LNCAP (cell line): ENCODE results near the gene PRSS33.

ENCODE experiments used
- TF ChIP-seq, protein P1 (sequence below): fragments of 450-650 bp; IDR thresholded peaks from 2 replicates; pipeline ENCODE4 v1.5.1; 2017; ENCODE audit warnings: mild to moderate bottlenecking

Gene PRSS33

DNA sequence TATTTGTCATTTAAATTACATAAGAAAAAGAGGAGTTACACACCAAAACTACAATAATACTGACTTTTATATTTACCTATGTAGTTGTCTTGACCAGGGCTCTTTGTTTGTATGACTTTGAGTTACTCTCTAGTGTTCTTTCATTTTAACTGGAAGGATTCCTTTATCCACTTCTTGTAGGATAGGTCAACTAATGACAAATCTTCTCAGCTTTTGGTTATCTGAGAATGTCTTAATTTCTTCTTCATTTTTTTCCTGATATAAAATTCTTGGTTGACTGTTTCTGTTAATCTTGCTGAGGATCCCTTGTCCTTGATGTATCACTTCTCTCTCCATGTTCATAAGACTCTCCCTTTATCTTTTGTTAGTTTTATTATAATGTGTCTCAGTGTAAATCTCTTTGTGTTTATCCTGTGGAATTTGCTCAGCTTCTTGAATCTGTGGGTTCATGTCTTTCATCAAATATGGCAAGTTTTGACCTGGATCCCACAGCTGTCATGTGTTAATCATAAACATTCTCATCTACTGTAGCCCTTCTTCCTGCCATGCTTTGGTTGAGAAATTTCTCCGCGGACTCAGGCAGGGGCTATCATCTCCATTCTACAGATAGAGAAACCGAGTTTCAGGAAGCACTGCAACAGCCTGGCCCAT, 16.3 kb upstream of the PRSS33 start:
- TF ChIP-seq, protein P1, sequence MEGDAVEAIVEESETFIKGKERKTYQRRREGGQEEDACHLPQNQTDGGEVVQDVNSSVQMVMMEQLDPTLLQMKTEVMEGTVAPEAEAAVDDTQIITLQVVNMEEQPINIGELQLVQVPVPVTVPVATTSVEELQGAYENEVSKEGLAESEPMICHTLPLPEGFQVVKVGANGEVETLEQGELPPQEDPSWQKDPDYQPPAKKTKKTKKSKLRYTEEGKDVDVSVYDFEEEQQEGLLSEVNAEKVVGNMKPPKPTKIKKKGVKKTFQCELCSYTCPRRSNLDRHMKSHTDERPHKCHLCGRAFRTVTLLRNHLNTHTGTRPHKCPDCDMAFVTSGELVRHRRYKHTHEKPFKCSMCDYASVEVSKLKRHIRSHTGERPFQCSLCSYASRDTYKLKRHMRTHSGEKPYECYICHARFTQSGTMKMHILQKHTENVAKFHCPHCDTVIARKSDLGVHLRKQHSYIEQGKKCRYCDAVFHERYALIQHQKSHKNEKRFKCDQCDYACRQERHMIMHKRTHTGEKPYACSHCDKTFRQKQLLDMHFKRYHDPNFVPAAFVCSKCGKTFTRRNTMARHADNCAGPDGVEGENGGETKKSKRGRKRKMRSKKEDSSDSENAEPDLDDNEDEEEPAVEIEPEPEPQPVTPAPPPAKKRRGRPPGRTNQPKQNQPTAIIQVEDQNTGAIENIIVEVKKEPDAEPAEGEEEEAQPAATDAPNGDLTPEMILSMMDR, result no peak

DNA sequence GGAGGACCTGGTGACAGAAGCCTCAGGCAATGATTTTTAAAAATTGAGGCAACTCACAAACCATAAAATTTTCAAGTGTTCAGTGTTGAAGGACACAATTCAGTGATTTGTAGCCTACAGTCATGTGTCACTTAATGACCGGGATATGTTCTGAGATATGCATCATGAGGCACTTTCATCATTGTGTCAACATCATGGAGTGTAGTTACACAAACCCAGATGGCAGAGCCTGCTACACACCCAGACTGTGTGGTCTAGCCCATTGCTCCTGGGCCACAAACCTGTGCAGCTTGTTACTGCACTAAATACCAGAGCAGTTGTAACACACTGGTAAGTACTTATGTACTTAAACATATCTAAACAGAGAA, 12.5 kb upstream of the PRSS33 start:
- TF ChIP-seq, protein P1, result no peak

DNA sequence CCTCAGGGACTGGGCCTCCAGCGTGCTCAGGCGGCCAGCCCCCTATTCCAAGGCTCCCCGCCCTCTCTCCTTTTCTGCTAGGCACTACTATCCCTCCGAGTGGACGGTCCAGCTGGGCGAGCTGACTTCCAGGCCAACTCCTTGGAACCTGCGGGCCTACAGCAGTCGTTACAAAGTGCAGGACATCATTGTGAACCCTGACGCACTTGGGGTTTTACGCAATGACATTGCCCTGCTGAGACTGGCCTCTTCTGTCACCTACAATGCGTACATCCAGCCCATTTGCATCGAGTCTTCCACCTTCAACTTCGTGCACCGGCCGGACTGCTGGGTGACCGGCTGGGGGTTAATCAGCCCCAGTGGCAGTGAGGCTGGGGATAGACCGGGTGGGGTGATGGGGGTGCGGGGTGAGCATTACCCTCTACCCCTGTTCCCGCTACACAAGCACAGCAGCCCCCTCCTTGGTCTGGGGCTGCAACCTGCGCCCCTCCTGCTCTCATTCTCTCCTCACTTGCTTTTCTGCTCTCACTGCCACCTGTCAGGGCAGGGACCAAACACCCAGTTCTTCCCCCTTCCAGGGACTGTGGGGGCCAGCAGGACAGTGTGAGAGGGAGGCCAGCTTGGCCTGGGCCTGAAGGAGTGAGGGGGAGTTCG, 12.0 kb upstream of the PRSS33 start:
- TF ChIP-seq, protein P1, result no peak

DNA sequence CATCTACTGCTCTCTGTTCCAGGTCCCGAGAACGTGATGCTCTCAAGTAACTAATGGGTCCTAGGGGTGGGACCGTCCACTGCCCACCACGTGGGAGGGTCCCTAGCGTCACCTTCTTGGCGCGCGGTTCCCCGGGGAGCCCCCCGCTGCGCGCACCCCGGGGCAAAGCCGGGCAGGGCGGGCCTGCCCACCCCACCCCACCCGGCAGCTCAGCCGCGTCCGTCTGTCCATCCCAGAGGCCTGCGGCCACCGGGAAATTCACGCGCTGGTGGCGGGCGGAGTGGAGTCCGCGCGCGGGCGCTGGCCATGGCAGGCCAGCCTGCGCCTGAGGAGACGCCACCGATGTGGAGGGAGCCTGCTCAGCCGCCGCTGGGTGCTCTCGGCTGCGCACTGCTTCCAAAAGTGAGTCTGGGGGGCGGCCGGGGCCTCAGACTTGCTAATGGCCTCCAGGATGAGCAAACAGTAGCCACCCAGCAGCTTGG, 11.4 kb upstream of the PRSS33 start:
- TF ChIP-seq, protein P1, result no peak

DNA sequence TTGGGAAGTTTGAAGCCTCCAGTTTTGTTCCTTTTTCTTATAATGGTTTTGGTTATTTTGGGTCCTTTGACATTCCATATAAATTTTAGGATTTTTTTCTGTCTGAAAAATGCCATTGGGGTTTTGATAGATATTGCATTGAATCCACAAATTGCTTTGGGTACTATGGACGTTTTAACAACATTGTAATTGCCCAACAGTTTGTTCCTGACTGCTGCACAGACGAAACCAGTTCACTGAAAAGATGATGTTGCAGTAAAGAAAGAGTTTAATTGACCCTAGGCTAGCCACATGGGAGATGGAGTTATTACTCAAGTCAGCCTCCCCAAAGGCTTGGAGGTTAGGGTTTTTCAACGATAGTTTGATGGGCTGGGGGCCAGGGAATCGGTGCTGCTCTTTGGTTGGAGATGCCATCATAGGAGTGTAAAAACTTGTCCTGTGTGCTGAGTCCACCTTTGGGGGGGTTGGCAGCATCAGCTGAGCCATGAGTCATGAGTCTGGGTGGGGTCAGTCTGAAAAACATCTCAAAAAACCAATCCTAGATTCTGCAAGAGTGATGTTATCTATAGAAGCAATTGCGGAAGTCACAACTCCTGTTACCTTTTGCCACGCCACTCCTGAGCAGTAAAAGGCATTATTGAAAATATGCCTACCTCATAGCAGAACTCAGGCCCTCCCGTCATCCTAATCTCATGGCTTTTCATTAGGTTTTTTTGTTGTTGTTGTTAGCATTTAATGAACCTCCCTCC, 8.2 kb upstream of the PRSS33 start:
- TF ChIP-seq, protein P1, result no peak

DNA sequence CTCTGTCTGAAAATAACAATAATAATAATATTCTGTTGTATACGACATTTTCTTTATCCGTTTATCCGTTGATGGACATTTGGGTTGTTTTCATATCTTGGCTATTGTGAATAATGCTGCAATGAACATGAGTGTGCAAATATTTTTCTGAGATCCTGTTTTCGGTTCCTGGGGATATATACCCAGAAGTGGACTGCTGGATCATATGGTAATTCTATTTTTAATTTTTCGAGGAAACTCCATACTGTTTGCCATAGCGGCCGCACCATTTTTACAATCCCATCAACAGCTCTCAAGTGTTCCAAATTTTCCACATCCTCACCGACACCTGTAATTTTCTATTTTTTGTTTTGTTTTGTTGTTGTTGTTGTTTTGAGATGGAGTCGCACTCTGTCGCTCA, 5.6 kb upstream of the PRSS33 start:
- TF ChIP-seq, protein P1, result no peak

DNA sequence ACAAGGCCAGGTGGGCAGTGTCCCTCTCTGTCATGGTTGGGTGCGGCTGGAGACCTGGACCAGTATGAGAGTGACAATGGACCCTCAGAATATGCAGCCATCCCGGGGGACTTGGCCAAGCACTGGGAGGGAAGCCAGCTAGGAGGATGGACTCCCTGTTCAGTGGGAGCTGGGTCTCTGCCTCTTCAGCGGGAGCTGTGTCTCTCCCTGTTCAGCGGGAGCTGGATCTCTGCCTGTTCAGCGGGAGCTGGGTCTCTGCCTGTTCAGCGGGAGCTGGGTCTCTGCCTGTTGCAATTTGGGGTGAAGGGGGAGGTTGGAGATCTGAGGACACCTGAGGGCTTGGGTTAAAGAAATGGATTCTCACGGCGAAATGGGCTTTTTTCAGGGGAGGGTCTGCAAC, 3.8 kb upstream of the PRSS33 start:
- TF ChIP-seq, protein P1, result no peak
